CD4-positive, alpha-beta T cell treated with Interleukin-12 subunit alpha and Interleukin-12 subunit beta, for 1 hour (primary cell): Measurements from ENCODE around the gene RITA1.

Experiments used
- DNase-seq: peaks from one replicate; pipeline ENCODE4 v3.0.0-alpha.2; 2020

The RITA1 gene

GRCh38 chr12:113232089-113232839 lies 46.7 kb downstream of the RITA1 start:
- no peak for DNase-seq

GRCh38 chr12:113232840-113233585 lies 47.5 kb downstream of the RITA1 start:
- peak; percentile 71 for DNase-seq

- DNase-seq = no peak
Observed at GRCh38 chr12:113233967-113234366, 48.4 kb downstream of the RITA1 start.

DNA sequence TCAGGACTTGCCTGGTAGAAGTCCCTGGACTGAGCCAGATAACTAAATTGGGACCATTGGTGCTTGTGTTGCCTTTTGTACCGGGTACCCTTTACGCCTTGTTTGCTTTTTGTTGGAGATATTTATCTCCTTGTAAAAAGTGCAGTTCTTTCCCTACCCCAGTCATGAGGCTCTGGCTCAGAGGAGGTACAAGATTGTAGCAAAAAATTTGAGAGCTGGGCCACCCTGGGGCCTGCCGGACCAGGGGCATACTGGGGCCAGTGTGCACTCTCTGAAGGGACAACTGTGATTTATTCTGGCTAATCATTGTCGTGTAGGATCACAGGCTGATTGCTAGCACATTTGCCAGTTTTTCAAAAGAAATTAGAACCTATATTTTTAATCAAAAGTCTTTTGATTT lies 49.0 kb downstream of the RITA1 start:
- DNase-seq = no peak

DNA sequence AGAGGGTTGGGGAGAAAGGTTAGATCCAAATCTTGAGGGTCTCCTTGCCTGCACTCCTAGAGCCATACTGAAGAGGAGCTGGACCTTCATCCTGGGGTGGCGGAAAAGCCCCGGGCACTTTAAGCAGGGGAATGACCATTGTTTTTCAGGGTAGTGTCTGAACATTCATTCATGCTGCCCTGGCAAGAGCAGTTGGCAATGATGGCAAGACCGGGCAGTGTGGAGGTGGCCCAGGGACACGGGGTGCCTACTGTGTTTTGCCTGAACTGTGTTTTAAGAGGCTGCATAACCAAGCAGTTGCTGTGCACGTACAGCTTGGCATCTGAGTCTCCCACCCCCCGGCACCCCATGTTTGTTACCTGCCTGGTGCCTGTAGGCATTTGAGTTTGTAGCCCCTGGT lies 50.5 kb downstream of the RITA1 start:
- no peak for DNase-seq

- DNase-seq = no peak
Observed at GRCh38 chr12:113236539-113237399, 51.2 kb downstream of the RITA1 start.

- DNase-seq = no peak
Observed at GRCh38 chr12:113237748-113238147, 52.2 kb downstream of the RITA1 start.

DNA sequence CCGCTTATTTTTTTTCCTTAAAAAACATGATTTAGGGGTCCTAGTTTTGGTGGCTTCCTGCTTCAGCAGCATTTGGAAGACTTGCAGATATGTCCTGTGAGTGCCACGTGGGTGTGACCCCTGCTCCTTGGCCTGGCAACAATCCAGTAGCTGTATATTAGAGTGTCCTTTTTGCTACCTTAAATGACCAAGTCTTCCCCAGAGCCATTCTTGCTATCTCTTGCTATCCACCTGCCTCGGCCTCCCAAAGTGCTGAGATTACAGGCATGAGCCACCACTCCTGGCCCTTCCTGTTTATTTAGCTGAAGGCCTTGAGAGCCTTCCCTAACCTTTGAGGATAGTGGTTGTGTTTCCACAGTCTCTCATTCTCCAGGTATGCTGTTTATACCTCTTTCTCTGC lies 52.8 kb downstream of the RITA1 start:
- no peak for DNase-seq

DNA sequence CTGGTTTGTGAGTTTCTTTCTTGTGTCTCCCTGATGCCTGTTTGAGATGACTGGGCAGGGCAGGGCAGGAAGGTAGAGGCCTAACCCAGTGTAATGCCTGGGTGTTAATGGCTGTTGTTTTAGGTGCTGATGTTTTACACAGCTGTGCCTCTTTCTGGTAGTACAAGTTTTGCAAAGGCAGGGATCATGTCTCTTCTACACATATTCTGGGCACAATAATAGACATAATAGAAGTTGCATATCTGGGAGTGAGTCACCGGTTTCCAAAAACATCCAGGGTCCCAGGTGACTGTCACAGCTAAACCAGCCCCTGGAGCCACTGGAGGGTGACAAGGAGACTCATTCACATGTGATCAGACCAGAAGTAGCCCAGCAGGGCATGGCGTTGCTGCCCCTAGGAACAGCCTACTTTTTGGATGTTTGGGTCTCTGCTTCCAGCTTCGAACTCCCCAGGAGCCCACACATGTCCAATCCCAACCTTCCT lies 53.8 kb downstream of the RITA1 start:
- no peak for DNase-seq

DNA sequence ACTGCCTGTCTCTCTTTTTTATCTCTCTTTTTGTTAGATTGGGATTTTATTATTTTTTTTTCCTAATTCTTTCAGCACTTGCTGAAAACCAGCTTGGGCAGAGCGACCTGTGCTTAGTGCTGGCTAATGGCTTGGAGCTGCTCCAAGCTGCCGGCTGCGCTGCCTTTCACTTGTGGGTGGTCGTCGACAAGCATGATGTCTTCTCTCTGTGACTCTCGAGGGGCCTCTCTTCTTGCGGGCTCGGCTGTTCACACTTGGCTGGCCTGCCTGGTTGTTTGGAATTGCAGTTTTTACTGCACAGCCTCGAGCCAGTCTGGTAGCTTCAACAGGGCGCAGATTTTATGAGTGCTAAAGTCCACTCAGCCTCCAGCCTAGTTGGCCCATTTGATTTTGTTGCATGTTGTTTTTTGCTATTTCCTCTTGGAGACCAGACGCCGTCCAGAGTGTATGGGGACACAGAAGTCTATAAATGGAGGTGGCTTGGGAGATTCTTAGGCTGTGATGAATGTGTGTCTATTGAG lies 54.4 kb downstream of the RITA1 start:
- no peak for DNase-seq

GRCh38 chr12:113240395-113240794 lies 54.9 kb downstream of the RITA1 start:
- DNase-seq = no peak

DNA sequence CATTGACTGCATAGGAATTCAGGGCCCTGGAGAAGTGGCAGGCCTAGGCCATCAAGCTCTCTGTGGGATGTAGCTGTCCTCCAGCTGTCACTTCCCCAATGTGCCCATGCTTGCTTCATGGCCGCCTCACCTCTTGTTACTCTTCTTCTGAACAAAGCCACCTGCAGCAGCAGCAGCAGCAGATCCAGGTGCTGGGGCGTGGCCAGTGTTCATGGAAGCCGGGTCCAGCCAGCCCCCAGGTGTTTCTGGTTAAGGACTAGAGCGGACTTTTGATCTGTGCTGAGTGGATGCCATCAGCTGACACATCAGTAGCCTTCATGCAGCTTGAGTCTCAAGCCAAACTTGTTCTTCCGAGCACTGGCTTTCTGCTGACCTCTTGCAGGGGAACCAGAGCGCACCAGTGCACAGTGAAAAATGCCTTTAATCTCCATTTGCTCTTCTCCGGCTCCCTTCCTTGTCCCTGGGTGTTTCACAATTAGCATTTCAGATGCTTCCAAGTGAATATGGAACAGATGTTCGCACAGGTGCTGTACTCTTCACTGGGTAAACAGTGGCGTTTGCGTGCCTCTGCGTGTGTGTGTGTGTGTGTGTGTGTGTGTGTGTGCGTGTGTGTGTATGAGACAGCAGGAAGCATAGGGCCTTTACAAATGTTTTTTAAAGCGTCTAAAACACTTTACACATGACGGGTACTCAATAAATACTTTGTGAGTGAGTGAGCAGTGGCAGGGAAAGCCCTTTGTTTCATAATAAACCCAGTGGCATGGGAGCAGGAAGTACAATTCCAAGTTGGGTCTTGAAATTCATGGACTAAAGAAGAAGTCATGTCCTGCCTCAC lies 55.9 kb downstream of the RITA1 start:
- DNase-seq = no peak
